HEK293 (cell line): Measurements from ENCODE around the gene BCL7A.

ENCODE experiments used
- CTCF ChIA-PET: fragments of 350-600 bp; formaldehyde crosslinking; extraction: SDS; loops from one replicate; lab custom pipeline; 2021; ENCODE audit warnings: antibody characterized with exemption; lab: Yijun Ruan, JAX
- POLR2A ChIA-PET: fragments of 300-600 bp; formaldehyde crosslinking; extraction: SDS; loops from one replicate; lab custom pipeline; 2020; ENCODE audit warnings: antibody characterized with exemption, inconsistent platforms; lab: Yijun Ruan, JAX
- H3K27ac ChIP-seq: fragments of 200-500 bp; sonication (Bioruptor generic); 2 replicates; pipeline ENCODE4 v1.5.1; 2014; ENCODE audit warnings: low read depth, low read length, control low read depth, inconsistent platforms; ENCODE audit errors: extremely low read depth
- H3K36me3 ChIP-seq, 2 experiments: fragments of 200-500 bp in 1 of 2; sonication (Bioruptor generic) in 1 of 2; 1 replicate in 1 of 2; 2 replicates in 1 of 2; pipeline ENCODE4 v1.5.1; 2014 to 2017; ENCODE audit warnings: inconsistent platforms in 2 of 2, low read length in 2 of 2; ENCODE audit not compliant: control insufficient read depth in 2 of 2, insufficient read depth in 1 of 2
- H3K4me1 ChIP-seq: fragments of 200-500 bp; sonication (Bioruptor generic); 2 replicates; pipeline ENCODE4 v1.5.1; 2014; ENCODE audit warnings: mild to moderate bottlenecking, low read length, inconsistent platforms; ENCODE audit not compliant: control insufficient read depth, insufficient read depth
- H3K4me3 ChIP-seq: 2 replicates; pipeline ENCODE4 v1.5.1; 2011; ENCODE audit warnings: low read depth, mild to moderate bottlenecking, control low read depth, low read length, moderate library complexity
- H3K9me3 ChIP-seq: fragments of 200-500 bp; sonication (Bioruptor generic); 2 replicates; pipeline ENCODE4 v1.5.1; 2014; ENCODE audit warnings: low read depth, low read length, inconsistent platforms; ENCODE audit not compliant: control insufficient read depth, insufficient read depth
- INSM2 ChIP-seq: fragments of 450-650 bp; formaldehyde crosslinking; IDR thresholded peaks from 2 replicates; pipeline ENCODE4 v1.5.1; 2016; ENCODE audit warnings: missing biosample characterization, missing genetic modification characterization
- KLF17 ChIP-seq: fragments of 450-650 bp; formaldehyde crosslinking; IDR thresholded peaks from 2 replicates; pipeline ENCODE4 v1.5.1; 2016; ENCODE audit warnings: missing biosample characterization, missing genetic modification characterization
- MYNN ChIP-seq: fragments of 450-650 bp; formaldehyde crosslinking; IDR thresholded peaks from 2 replicates; pipeline ENCODE4 v1.5.1; 2016; ENCODE audit warnings: missing biosample characterization, missing genetic modification characterization, borderline replicate concordance
- PRDM4 ChIP-seq: fragments of 450-650 bp; formaldehyde crosslinking; IDR thresholded peaks from 2 replicates; pipeline ENCODE4 v1.5.1; 2017; ENCODE audit warnings: missing biosample characterization, missing genetic modification characterization
- REPIN1 ChIP-seq: fragments of 450-650 bp; formaldehyde crosslinking; IDR thresholded peaks from 2 replicates; pipeline ENCODE4 v1.5.1; 2017; ENCODE audit warnings: missing biosample characterization, missing genetic modification characterization, low read depth
- SP3 ChIP-seq: fragments of 450-650 bp; formaldehyde crosslinking; IDR thresholded peaks from 2 replicates; pipeline ENCODE4 v1.5.1; 2016; ENCODE audit warnings: missing biosample characterization, missing genetic modification characterization
- ZBTB11 ChIP-seq: fragments of 450-650 bp; formaldehyde crosslinking; conservative IDR thresholded peaks from 2 replicates; pipeline ENCODE4 v1.5.1; 2016; ENCODE audit warnings: low read depth, missing biosample characterization, missing genetic modification characterization
- ZFP69B ChIP-seq: fragments of 450-650 bp; formaldehyde crosslinking; IDR thresholded peaks from 2 replicates; pipeline ENCODE4 v1.5.1; 2016; ENCODE audit warnings: missing biosample characterization, missing genetic modification characterization
- ZIC2 ChIP-seq: fragments of 450-650 bp; formaldehyde crosslinking; IDR thresholded peaks from 2 replicates; pipeline ENCODE4 v1.5.1; 2016; ENCODE audit warnings: missing biosample characterization, missing genetic modification characterization
- ZNF132 ChIP-seq: fragments of 450-650 bp; formaldehyde crosslinking; IDR thresholded peaks from 2 replicates; pipeline ENCODE4 v1.5.1; 2017; ENCODE audit warnings: missing biosample characterization, missing genetic modification characterization, borderline replicate concordance
- ZNF157 ChIP-seq: fragments of 450-650 bp; formaldehyde crosslinking; IDR thresholded peaks from 2 replicates; pipeline ENCODE4 v1.5.1; 2016; ENCODE audit warnings: missing biosample characterization, missing genetic modification characterization
- ZNF175 ChIP-seq: fragments of 450-650 bp; formaldehyde crosslinking; IDR thresholded peaks from 2 replicates; pipeline ENCODE4 v1.5.1; 2016; ENCODE audit warnings: missing biosample characterization, missing genetic modification characterization
- ZNF23 ChIP-seq: fragments of 450-650 bp; formaldehyde crosslinking; IDR thresholded peaks from 2 replicates; pipeline ENCODE4 v1.5.1; 2016; ENCODE audit warnings: missing biosample characterization, missing genetic modification characterization, borderline replicate concordance
- ZNF280C ChIP-seq: fragments of 450-650 bp; formaldehyde crosslinking; IDR thresholded peaks from 2 replicates; pipeline ENCODE4 v1.5.1; 2016; ENCODE audit warnings: missing biosample characterization, missing genetic modification characterization
- ZNF48 ChIP-seq: fragments of 450-650 bp; formaldehyde crosslinking; IDR thresholded peaks from 2 replicates; pipeline ENCODE4 v1.5.1; 2016; ENCODE audit warnings: missing biosample characterization, missing genetic modification characterization
- ZNF521 ChIP-seq: fragments of 450-650 bp; formaldehyde crosslinking; IDR thresholded peaks from 2 replicates; pipeline ENCODE4 v1.5.1; 2017; ENCODE audit warnings: missing biosample characterization, mild to moderate bottlenecking, missing genetic modification characterization
- ZNF560 ChIP-seq: fragments of 450-650 bp; formaldehyde crosslinking; IDR thresholded peaks from 2 replicates; pipeline ENCODE4 v1.5.1; 2017; ENCODE audit warnings: missing biosample characterization, missing genetic modification characterization, borderline replicate concordance
- ZNF768 ChIP-seq: fragments of 450-650 bp; formaldehyde crosslinking; IDR thresholded peaks from 2 replicates; pipeline ENCODE4 v1.5.1; 2018; ENCODE audit warnings: missing biosample characterization, mild to moderate bottlenecking, missing genetic modification characterization
- ZNF792 ChIP-seq: fragments of 450-650 bp; formaldehyde crosslinking; IDR thresholded peaks from 2 replicates; pipeline ENCODE4 v1.5.1; 2016; ENCODE audit warnings: missing biosample characterization, missing genetic modification characterization
- ZNF830 ChIP-seq: fragments of 450-650 bp; IDR thresholded peaks from 2 replicates; pipeline ENCODE4 v1.5.0; 2018; ENCODE audit warnings: missing biosample characterization, missing genetic modification characterization, low read depth, mild to moderate bottlenecking, moderate library complexity

BCL7A gene

GRCh38 chr12:122085591-122085990 is 63.9 kb downstream of the BCL7A start:
- no peak for TF ChIP-seq INSM2 (tag by site-specific recombination)
- no peak for TF ChIP-seq ZNF157 (tag by site-specific recombination)
- TF ChIP-seq MYNN: no peak
- TF ChIP-seq SP3 (tag by site-specific recombination): no peak
- TF ChIP-seq ZNF132 (tag by site-specific recombination): no peak
- no peak for TF ChIP-seq ZNF521 (tag by site-specific recombination)
- TF ChIP-seq KLF17 (tag by site-specific recombination): no peak
- no peak for TF ChIP-seq ZNF280C
- TF ChIP-seq ZNF792: no peak
- no peak for TF ChIP-seq ZNF768 (tag by site-specific recombination)
- no peak for TF ChIP-seq ZNF48 (tag by site-specific recombination)
- no peak for TF ChIP-seq PRDM4 (tag by site-specific recombination)
- no peak for TF ChIP-seq ZIC2 (tag by site-specific recombination)
- TF ChIP-seq REPIN1 (tag by site-specific recombination): no peak
- TF ChIP-seq ZNF830 (tag by site-specific recombination): no peak
- no peak for TF ChIP-seq ZNF560 (tag by site-specific recombination)
- no peak for TF ChIP-seq ZBTB11 (tag by site-specific recombination)
- no peak for TF ChIP-seq ZFP69B (tag by site-specific recombination)
- TF ChIP-seq ZNF175 (tag by site-specific recombination): no peak
- no peak for TF ChIP-seq ZNF23 (tag by site-specific recombination)
- Histone ChIP-seq H3K4me3 (no peak overlapping the region), H3K27ac (no peak overlapping the region), H3K36me3 (peaks cover 0 to 45% of the 10 kb centered on the region in 2 experiments; a peak in 2 of 3 replicates), H3K9me3 (no peaks in the 10 kb centered on the region), H3K4me1 (peaks cover 11% of the 10 kb centered on the region)
- POLR2A ChIA-PET: interaction anchor here (1.4 kb wide), 1 partner anchor 11 kb away, joined by 3 read pairs; no protein-coding TSS in a partner anchor
- CTCF ChIA-PET: no interaction called here
